GM23338 (cell line): ENCODE measurements around the gene DCAF6. TPM values are rescaled to one million over a fixed set of nuclear protein-coding genes. Genes with fewer than 3 reads are reported as not detected.

Experiments used
- ATAC-seq: fragments of 200-7000 bp; cut with Tn5 transposase; 3 replicates; pipeline ENCODE4 v1.9.1; 2020
- DNase-seq: peaks from one replicate; pipeline ENCODE4 v3.0.0-alpha.2; 2015; ENCODE audit warnings: low spot score
- H2AFZ ChIP-seq: fragments of 200-600 bp; sonication (generic); 2 replicates; pipeline ENCODE4 v1.8.0; 2016; ENCODE audit warnings: antibody characterized with exemption, mild to moderate bottlenecking, moderate library complexity
- H3F3A ChIP-seq: fragments of 200-600 bp; sonication (generic); replicated peaks from 2 replicates; pipeline ENCODE4 v1.8.0; 2017; ENCODE audit warnings: antibody characterized with exemption, mixed run types, low read depth
- H3K27ac ChIP-seq: fragments of 200-600 bp; sonication (generic); 2 replicates; pipeline ENCODE4 v1.6.1; 2016; ENCODE audit warnings: low read depth
- H3K27me3 ChIP-seq: fragments of 200-600 bp; sonication (generic); 2 replicates; pipeline ENCODE4 v1.8.0; 2016; ENCODE audit warnings: mild to moderate bottlenecking, mixed run types, moderate library complexity; ENCODE audit not compliant: insufficient read depth
- H3K36me3 ChIP-seq: fragments of 200-600 bp; sonication (generic); 2 replicates; pipeline ENCODE4 v1.8.0; 2016; ENCODE audit warnings: mild to moderate bottlenecking; ENCODE audit not compliant: insufficient read depth
- H3K4me1 ChIP-seq: fragments of 200-600 bp; sonication (generic); 2 replicates; pipeline ENCODE4 v1.8.0; 2016; ENCODE audit warnings: mild to moderate bottlenecking, moderate library complexity; ENCODE audit not compliant: insufficient read depth
- H3K4me2 ChIP-seq: fragments of 200-600 bp; sonication (generic); 2 replicates; pipeline ENCODE4 v1.7.1; 2017; ENCODE audit warnings: mixed run types
- H3K4me3 ChIP-seq: fragments of 200-600 bp; sonication (generic); 2 replicates; pipeline ENCODE4 v1.6.1; 2016; ENCODE audit warnings: mixed run types
- H3K79me2 ChIP-seq: fragments of 200-600 bp; sonication (generic); replicated peaks from 2 replicates; pipeline ENCODE4 v1.8.0; 2017; ENCODE audit warnings: mild to moderate bottlenecking; ENCODE audit not compliant: insufficient read depth
- H3K9me2 ChIP-seq: fragments of 200-600 bp; sonication (generic); 2 replicates; pipeline ENCODE4 v1.8.0; 2017; ENCODE audit not compliant: insufficient read depth
- H4K20me1 ChIP-seq: fragments of 200-600 bp; sonication (generic); replicated peaks from 2 replicates; pipeline ENCODE4 v1.8.0; 2017; ENCODE audit warnings: mild to moderate bottlenecking; ENCODE audit not compliant: insufficient read depth
- H3K27ac Mint-ChIP-seq: 2 replicates; pipeline ENCODE4 v1.8.0; 2020; ENCODE audit warnings: inconsistent platforms, mild to moderate bottlenecking, moderate library complexity, mixed read lengths
- H3K27me3 Mint-ChIP-seq: 3 replicates; pipeline ENCODE4 v1.8.0; 2022; ENCODE audit warnings: low read depth, mild to moderate bottlenecking, moderate library complexity, mixed read lengths, inconsistent platforms; ENCODE audit not compliant: insufficient read depth, poor library complexity
- H3K36me3 Mint-ChIP-seq: 3 replicates; pipeline ENCODE4 v1.8.0; 2021; ENCODE audit warnings: low read depth, mild to moderate bottlenecking, inconsistent platforms, moderate library complexity, mixed read lengths
- H3K4me1 Mint-ChIP-seq: 3 replicates; pipeline ENCODE4 v1.8.0; 2020; ENCODE audit warnings: mild to moderate bottlenecking, inconsistent platforms, mixed read lengths
- H3K4me3 Mint-ChIP-seq: 3 replicates; pipeline ENCODE4 v1.8.0; 2021; ENCODE audit warnings: moderate library complexity, mild to moderate bottlenecking, inconsistent platforms, mixed read lengths
- H3K9me3 Mint-ChIP-seq: 3 replicates; pipeline ENCODE4 v1.8.0; 2020; ENCODE audit warnings: moderate library complexity, mild to moderate bottlenecking, inconsistent platforms, mixed read lengths
- CREB1 ChIP-seq: fragments of 250-450 bp; sonication (Bioruptor Pico); IDR thresholded peaks from 2 replicates; pipeline ENCODE4 v1.5.0; 2020; ENCODE audit warnings: low read depth, mild to moderate bottlenecking, moderate library complexity
- ETS1 ChIP-seq: IDR thresholded peaks from 2 replicates; pipeline ENCODE4 v1.6.1; 2016; ENCODE audit warnings: antibody characterized with exemption
- EZH2 ChIP-seq: fragments of 200-600 bp; sonication (generic); IDR thresholded peaks from one replicate; pipeline ENCODE4 v1.8.0; 2017; ENCODE audit warnings: antibody characterized with exemption, mild to moderate bottlenecking, low read depth; ENCODE audit not compliant: unreplicated experiment
- JUNB ChIP-seq: IDR thresholded peaks from one replicate; pipeline ENCODE4 v1.6.1; 2016; ENCODE audit warnings: antibody characterized with exemption; ENCODE audit not compliant: unreplicated experiment
- NANOG ChIP-seq: IDR thresholded peaks from 2 replicates; pipeline ENCODE4 v1.6.1; 2016; ENCODE audit warnings: antibody characterized with exemption, borderline replicate concordance
- POLR2AphosphoS5 ChIP-seq: IDR thresholded peaks from 2 replicates; pipeline ENCODE4 v1.6.1; 2016; ENCODE audit warnings: antibody characterized with exemption, low read depth
- ZNF331 ChIP-seq: fragments of 250-450 bp; sonication (Bioruptor Pico); IDR thresholded peaks from 2 replicates; pipeline ENCODE4 v1.5.0; 2020; ENCODE audit warnings: low read depth, mild to moderate bottlenecking, moderate library complexity
- polyA plus RNA-seq: library from polyadenylated mRNA; unstranded; fragments of >200 nt; fragmentation: Nextera tagmentation; extraction: Ambion mirVana; gene quantifications from 2 replicates; pipeline ENCODE4 v1.2.1, GENCODE V29; 2016
- total RNA-seq: library from RNA; depleted of rRNA; stranded (reverse); fragments of >200 nt; shearing (Covaris generic); gene quantifications from 2 replicates; pipeline ENCODE4 v1.2.3, GENCODE V29; 2014
- TF ChIP-seq, protein P1 (sequence below): IDR thresholded peaks from one replicate; pipeline ENCODE4 v1.6.1; 2018; ENCODE audit warnings: antibody characterized with exemption; ENCODE audit not compliant: unreplicated experiment
- TF ChIP-seq, protein P2 (sequence below): fragments of 250-450 bp; sonication (Bioruptor Pico); IDR thresholded peaks from 2 replicates; pipeline ENCODE4 v1.5.0; 2020; ENCODE audit warnings: mild to moderate bottlenecking, moderate library complexity

The DCAF6 gene
- total and polyA plus RNA-seq, 2 experiments from 2014 or later = 18.6 to 27.3 TPM

DNA sequence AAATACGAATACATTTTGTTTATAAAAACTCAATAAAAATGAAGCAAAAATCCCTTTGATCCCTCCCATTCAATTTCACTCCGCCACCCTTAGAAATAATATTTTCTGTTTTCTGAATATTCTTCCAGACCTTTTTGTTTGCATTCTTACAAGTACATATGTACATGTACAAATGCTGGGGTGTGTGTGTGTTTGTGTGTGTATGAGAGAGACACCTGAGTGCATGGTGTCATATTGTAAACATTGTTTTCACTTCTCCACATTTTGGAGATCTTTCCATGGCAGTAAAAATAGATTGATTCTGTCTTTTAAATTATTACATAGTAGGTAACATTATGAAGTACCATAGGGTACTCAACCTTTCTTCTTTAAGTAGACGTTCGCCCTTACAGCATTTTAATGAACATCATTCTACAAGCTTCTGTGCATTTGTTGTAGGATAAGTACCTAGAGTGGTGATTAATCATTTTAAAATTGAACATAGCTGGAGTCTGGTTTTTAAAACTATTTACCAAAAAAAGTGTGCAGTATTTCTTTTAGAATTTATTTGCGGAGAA lies 1.7 kb downstream of the DCAF6 start:
- H3K9me3 Mint-ChIP-seq = no peaks in the 10 kb centered on the region; the same call in 2 of the 3 replicates
- Histone ChIP-seq H3K4me1 (peaks cover 25% of the 10 kb centered on the region), H3K4me2 (peak overlapping the region; percentile 75), H3K79me2 (peaks cover 80% of the 10 kb centered on the region), H3K4me3 (peak overlapping the region; percentile 55), H4K20me1 (0 out of 2 replicates have a peak, but pooled peaks cover 4% of the 10 kb centered on the region), H3K27me3 (no peaks in the 10 kb centered on the region), H3K9me2 (no peaks in the 10 kb centered on the region), H2AFZ (no peak overlapping the region), H3F3A (0 out of 2 replicates have a peak, but pooled peaks cover 3% of the 10 kb centered on the region), H3K27ac (peak overlapping the region; percentile 95; the same call in 1 of the 2 replicates), H3K36me3 (no peaks in the 10 kb centered on the region)
- peaks cover 13% of the 10 kb centered on the region for H3K27me3 Mint-ChIP-seq
- DNase-seq (no peak), ATAC-seq (no peak)
- H3K4me1 Mint-ChIP-seq = peaks cover 15% of the 10 kb centered on the region
- H3K27ac Mint-ChIP-seq = peak overlapping the region; percentile 26; the same call in 1 of the 2 replicates
- peaks cover 4% of the 10 kb centered on the region for H3K36me3 Mint-ChIP-seq
- H3K4me3 Mint-ChIP-seq = peak overlapping the region; percentile 84
- TF ChIP-seq, protein P1, sequence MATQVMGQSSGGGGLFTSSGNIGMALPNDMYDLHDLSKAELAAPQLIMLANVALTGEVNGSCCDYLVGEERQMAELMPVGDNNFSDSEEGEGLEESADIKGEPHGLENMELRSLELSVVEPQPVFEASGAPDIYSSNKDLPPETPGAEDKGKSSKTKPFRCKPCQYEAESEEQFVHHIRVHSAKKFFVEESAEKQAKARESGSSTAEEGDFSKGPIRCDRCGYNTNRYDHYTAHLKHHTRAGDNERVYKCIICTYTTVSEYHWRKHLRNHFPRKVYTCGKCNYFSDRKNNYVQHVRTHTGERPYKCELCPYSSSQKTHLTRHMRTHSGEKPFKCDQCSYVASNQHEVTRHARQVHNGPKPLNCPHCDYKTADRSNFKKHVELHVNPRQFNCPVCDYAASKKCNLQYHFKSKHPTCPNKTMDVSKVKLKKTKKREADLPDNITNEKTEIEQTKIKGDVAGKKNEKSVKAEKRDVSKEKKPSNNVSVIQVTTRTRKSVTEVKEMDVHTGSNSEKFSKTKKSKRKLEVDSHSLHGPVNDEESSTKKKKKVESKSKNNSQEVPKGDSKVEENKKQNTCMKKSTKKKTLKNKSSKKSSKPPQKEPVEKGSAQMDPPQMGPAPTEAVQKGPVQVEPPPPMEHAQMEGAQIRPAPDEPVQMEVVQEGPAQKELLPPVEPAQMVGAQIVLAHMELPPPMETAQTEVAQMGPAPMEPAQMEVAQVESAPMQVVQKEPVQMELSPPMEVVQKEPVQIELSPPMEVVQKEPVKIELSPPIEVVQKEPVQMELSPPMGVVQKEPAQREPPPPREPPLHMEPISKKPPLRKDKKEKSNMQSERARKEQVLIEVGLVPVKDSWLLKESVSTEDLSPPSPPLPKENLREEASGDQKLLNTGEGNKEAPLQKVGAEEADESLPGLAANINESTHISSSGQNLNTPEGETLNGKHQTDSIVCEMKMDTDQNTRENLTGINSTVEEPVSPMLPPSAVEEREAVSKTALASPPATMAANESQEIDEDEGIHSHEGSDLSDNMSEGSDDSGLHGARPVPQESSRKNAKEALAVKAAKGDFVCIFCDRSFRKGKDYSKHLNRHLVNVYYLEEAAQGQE = no peak
- TF ChIP-seq CREB1 (CRISPR knock-in tag) = no peak

- Mint-ChIP-seq H3K27me3 (peaks cover 13% of the 10 kb centered on the region), H3K4me1 (peaks cover 4% of the 10 kb centered on the region), H3K4me3 (no peak overlapping the region), H3K36me3 (peaks cover 15% of the 10 kb centered on the region), H3K9me3 (peaks cover 2% of the 10 kb centered on the region), H3K27ac (no peak overlapping the region)
- Histone ChIP-seq H3F3A (0 out of 2 replicates have a peak, but pooled peaks cover 1% of the 10 kb centered on the region), H3K4me2 (no peak overlapping the region), H3K4me3 (no peak overlapping the region), H3K9me2 (no peaks in the 10 kb centered on the region), H4K20me1 (0 out of 2 replicates have a peak, but pooled peaks cover 4% of the 10 kb centered on the region), H3K27ac (no peak overlapping the region), H3K36me3 (no peaks in the 10 kb centered on the region), H3K79me2 (peaks cover 80% of the 10 kb centered on the region), H2AFZ (no peak overlapping the region), H3K27me3 (no peaks in the 10 kb centered on the region), H3K4me1 (peaks cover 13% of the 10 kb centered on the region)
- ATAC-seq = no peak
- no peak for DNase-seq
- TF ChIP-seq EZH2 (no peak), JUNB (no peak), ETS1 (no peak), POLR2AphosphoS5 (no peak), NANOG (no peak), ZNF331 (CRISPR knock-in tag) (no peak)
- TF ChIP-seq, protein P2, sequence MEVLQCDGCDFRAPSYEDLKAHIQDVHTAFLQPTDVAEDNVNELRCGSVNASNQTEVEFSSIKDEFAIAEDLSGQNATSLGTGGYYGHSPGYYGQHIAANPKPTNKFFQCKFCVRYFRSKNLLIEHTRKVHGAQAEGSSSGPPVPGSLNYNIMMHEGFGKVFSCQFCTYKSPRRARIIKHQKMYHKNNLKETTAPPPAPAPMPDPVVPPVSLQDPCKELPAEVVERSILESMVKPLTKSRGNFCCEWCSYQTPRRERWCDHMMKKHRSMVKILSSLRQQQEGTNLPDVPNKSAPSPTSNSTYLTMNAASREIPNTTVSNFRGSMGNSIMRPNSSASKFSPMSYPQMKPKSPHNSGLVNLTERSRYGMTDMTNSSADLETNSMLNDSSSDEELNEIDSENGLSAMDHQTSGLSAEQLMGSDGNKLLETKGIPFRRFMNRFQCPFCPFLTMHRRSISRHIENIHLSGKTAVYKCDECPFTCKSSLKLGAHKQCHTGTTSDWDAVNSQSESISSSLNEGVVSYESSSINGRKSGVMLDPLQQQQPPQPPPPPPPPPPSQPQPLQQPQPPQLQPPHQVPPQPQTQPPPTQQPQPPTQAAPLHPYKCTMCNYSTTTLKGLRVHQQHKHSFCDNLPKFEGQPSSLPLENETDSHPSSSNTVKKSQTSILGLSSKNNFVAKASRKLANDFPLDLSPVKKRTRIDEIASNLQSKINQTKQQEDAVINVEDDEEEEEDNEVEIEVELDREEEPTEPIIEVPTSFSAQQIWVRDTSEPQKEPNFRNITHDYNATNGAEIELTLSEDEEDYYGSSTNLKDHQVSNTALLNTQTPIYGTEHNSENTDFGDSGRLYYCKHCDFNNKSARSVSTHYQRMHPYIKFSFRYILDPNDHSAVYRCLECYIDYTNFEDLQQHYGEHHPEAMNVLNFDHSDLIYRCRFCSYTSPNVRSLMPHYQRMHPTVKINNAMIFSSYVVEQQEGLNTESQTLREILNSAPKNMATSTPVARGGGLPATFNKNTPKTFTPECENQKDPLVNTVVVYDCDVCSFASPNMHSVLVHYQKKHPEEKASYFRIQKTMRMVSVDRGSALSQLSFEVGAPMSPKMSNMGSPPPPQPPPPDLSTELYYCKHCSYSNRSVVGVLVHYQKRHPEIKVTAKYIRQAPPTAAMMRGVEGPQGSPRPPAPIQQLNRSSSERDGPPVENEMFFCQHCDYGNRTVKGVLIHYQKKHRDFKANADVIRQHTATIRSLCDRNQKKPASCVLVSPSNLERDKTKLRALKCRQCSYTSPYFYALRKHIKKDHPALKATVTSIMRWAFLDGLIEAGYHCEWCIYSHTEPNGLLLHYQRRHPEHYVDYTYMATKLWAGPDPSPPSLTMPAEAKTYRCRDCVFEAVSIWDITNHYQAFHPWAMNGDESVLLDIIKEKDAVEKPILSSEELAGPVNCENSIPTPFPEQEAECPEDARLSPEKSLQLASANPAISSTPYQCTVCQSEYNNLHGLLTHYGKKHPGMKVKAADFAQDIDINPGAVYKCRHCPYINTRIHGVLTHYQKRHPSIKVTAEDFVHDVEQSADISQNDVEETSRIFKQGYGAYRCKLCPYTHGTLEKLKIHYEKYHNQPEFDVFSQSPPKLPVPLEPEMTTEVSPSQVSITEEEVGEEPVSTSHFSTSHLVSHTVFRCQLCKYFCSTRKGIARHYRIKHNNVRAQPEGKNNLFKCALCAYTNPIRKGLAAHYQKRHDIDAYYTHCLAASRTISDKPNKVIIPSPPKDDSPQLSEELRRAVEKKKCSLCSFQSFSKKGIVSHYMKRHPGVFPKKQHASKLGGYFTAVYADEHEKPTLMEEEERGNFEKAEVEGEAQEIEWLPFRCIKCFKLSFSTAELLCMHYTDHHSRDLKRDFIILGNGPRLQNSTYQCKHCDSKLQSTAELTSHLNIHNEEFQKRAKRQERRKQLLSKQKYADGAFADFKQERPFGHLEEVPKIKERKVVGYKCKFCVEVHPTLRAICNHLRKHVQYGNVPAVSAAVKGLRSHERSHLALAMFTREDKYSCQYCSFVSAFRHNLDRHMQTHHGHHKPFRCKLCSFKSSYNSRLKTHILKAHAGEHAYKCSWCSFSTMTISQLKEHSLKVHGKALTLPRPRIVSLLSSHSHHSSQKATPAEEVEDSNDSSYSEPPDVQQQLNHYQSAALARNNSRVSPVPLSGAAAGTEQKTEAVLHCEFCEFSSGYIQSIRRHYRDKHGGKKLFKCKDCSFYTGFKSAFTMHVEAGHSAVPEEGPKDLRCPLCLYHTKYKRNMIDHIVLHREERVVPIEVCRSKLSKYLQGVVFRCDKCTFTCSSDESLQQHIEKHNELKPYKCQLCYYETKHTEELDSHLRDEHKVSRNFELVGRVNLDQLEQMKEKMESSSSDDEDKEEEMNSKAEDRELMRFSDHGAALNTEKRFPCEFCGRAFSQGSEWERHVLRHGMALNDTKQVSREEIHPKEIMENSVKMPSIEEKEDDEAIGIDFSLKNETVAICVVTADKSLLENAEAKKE (CRISPR knock-in tag) = no peak
Measured at GRCh38 chr1:167940264-167940663, 3.8 kb downstream of the DCAF6 start.
